Measurements from ENCODE around the gene COPZ1. TPM values are rescaled to one million over a fixed set of nuclear protein-coding genes. Genes with fewer than 3 reads are reported as not detected.
"Not testable (repeated sequence)": the region's sequence is repeated elsewhere in the genome, so short reads cannot be mapped to it uniquely, and the experiment has no call there.

The COPZ1 gene
- total RNA-seq, 1 donor: 104 TPM

DNA sequence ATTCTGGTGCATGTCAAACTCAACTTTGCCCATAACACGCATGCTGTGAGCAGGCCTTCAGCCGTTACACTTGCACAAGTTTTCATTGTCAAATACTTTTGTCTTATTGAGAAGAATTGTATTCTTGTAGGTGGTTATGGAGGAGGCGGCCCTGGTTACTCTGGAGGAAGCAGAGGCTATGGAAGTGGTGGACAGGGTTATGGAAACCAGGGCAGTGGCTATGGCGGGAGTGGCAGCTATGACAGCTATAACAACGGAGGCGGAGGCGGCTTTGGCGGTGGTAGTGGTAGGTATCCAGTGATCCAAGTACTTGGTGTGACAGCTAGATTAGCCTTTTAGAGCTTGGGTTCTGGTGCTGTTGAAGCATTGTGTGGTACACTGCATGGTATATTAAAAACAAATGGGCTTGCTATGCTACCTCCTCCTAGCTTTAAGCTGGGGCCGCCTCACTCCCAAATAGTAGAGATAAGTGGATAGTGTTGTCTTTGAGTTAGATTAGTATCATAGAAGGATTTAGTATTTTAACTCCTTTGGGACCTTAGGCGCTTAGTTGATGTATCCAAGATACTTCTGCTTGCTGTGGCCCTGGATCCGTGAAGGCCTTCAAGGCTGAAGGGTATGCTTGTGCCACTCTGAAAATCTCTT is 41.9 kb upstream of the COPZ1 start:
- Histone ChIP-seq H2AFZ (ENCODE audit: low read length) (no peak overlapping the region), H3K9me3 (ENCODE audit: low read depth, low read length) (no peaks in the 10 kb centered on the region), H3K79me2 (ENCODE audit: insufficient read depth, low read length) (peaks cover 50% of the 10 kb centered on the region), H3K4me3 (ENCODE audit: insufficient read depth, low read length) (peak overlapping the region; percentile 97), H3K27me3 (ENCODE audit: insufficient read depth, low read length) (no peaks in the 10 kb centered on the region), H3K4me1 (ENCODE audit: insufficient read depth, low read length) (peaks cover 35% of the 10 kb centered on the region), H3K27ac (ENCODE audit: low read depth, low read length) (peak overlapping the region; percentile 99), H3K4me2 (ENCODE audit: insufficient read depth, low read length) (peak overlapping the region; percentile 98), H4K20me1 (ENCODE audit: insufficient read depth, low read length) (peaks cover 57% of the 10 kb centered on the region), H3K36me3 (ENCODE audit: insufficient read depth, low read length) (peaks cover 62% of the 10 kb centered on the region)
- peak; percentile 22 for DNase-seq (ENCODE audit: insufficient read length, low spot score, missing footprints)
- TF ChIP-seq, protein P1, sequence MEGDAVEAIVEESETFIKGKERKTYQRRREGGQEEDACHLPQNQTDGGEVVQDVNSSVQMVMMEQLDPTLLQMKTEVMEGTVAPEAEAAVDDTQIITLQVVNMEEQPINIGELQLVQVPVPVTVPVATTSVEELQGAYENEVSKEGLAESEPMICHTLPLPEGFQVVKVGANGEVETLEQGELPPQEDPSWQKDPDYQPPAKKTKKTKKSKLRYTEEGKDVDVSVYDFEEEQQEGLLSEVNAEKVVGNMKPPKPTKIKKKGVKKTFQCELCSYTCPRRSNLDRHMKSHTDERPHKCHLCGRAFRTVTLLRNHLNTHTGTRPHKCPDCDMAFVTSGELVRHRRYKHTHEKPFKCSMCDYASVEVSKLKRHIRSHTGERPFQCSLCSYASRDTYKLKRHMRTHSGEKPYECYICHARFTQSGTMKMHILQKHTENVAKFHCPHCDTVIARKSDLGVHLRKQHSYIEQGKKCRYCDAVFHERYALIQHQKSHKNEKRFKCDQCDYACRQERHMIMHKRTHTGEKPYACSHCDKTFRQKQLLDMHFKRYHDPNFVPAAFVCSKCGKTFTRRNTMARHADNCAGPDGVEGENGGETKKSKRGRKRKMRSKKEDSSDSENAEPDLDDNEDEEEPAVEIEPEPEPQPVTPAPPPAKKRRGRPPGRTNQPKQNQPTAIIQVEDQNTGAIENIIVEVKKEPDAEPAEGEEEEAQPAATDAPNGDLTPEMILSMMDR (IDR thresholded peaks at IDR 0.05; ENCODE audit: extremely low read depth, low read depth, low read length): no peak

GRCh38 chr12:54284070-54284780 is 40.7 kb upstream of the COPZ1 start:
- peaks cover 57% of the 10 kb centered on the region for H4K20me1 ChIP-seq (ENCODE audit: insufficient read depth, low read length)
- peak overlapping the region; percentile 39 for H3K27ac ChIP-seq (ENCODE audit: low read depth, low read length)
- not testable (repeated sequence) for H2AFZ ChIP-seq (ENCODE audit: low read length); H3K9me3 ChIP-seq (ENCODE audit: low read depth, low read length); H3K27me3 ChIP-seq (ENCODE audit: insufficient read depth, low read length)
- H3K4me3 ChIP-seq (ENCODE audit: insufficient read depth, low read length): peak overlapping the region; percentile 97
- DNase-seq (ENCODE audit: insufficient read length, low spot score, missing footprints): peak; percentile 3
- H3K4me1 ChIP-seq (ENCODE audit: insufficient read depth, low read length): peaks cover 29% of the 10 kb centered on the region
- peaks cover 65% of the 10 kb centered on the region for H3K36me3 ChIP-seq (ENCODE audit: insufficient read depth, low read length)
- H3K4me2 ChIP-seq (ENCODE audit: insufficient read depth, low read length): peak overlapping the region; percentile 98
- peaks cover 39% of the 10 kb centered on the region for H3K79me2 ChIP-seq (ENCODE audit: insufficient read depth, low read length)

DNA sequence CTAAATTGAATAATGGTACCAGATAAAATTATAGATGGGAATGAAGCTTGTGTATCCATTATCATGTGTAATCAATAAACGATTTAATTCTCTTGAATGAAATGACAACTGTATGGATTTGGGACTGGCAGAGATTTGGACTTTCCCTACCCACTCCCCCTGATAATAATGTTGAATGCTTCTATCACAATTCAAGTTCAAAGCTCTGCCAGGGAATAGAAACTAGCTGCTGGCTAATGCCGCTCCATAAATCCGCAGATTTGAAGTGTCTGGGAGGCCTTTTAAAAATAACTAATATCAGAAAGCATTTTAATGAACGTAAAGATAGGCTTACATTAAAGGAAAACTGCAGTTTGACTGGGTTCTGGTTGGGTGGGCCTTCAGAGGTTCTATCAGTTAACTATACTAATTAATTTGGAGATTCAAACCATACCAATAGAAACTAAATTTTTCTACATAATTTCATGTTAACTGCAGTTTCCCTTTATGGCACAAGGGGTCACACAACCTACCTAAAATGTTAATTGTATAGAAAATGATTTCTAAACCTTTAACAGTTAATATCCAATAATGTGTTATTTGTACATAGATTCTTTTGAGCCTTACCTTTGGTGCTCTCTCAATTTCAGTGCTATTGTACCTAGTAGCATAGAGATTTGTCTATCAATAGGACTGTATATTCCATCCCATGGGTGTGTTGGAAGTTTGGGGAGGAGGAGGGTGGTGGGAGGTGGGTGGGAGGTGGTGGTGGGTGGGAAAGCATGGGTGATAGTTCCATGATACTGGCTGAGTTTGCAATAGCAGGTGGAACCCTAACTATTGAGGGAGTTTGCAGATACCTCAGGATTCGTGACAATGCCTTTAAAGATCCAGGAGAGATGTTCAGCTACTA is 39.5 kb upstream of the COPZ1 start:
- Histone ChIP-seq H3K27me3 (ENCODE audit: insufficient read depth, low read length) (no peaks in the 10 kb centered on the region), H3K79me2 (ENCODE audit: insufficient read depth, low read length) (peaks cover 37% of the 10 kb centered on the region), H3K36me3 (ENCODE audit: insufficient read depth, low read length) (peaks cover 65% of the 10 kb centered on the region), H3K4me1 (ENCODE audit: insufficient read depth, low read length) (peaks cover 29% of the 10 kb centered on the region), H3K9me3 (ENCODE audit: low read depth, low read length) (no peaks in the 10 kb centered on the region), H3K27ac (ENCODE audit: low read depth, low read length) (no peak overlapping the region), H2AFZ (ENCODE audit: low read length) (no peak overlapping the region), H4K20me1 (ENCODE audit: insufficient read depth, low read length) (peaks cover 57% of the 10 kb centered on the region), H3K4me2 (ENCODE audit: insufficient read depth, low read length) (peak overlapping the region; percentile 47), H3K4me3 (ENCODE audit: insufficient read depth, low read length) (peak overlapping the region; percentile 22)
- peak; percentile 29 for DNase-seq (ENCODE audit: insufficient read length, low spot score, missing footprints)
- TF ChIP-seq, protein P1 (IDR thresholded peaks at IDR 0.05; ENCODE audit: extremely low read depth, low read depth, low read length): peak; percentile 38

- Histone ChIP-seq H3K4me3 (ENCODE audit: insufficient read depth, low read length) (no peak overlapping the region), H4K20me1 (ENCODE audit: insufficient read depth, low read length) (peaks cover 49% of the 10 kb centered on the region), H3K27me3 (ENCODE audit: insufficient read depth, low read length) (no peaks in the 10 kb centered on the region), H3K27ac (ENCODE audit: low read depth, low read length) (no peak overlapping the region), H3K79me2 (ENCODE audit: insufficient read depth, low read length) (peaks cover 29% of the 10 kb centered on the region), H3K4me1 (ENCODE audit: insufficient read depth, low read length) (peaks cover 29% of the 10 kb centered on the region), H3K4me2 (ENCODE audit: insufficient read depth, low read length) (no peak overlapping the region), H2AFZ (ENCODE audit: low read length) (no peak overlapping the region), H3K36me3 (ENCODE audit: insufficient read depth, low read length) (peaks cover 65% of the 10 kb centered on the region), H3K9me3 (ENCODE audit: low read depth, low read length) (no peaks in the 10 kb centered on the region)
- DNase-seq (ENCODE audit: insufficient read length, low spot score, missing footprints): peak; percentile 19
- TF ChIP-seq, protein P1 (IDR thresholded peaks at IDR 0.05; ENCODE audit: extremely low read depth, low read depth, low read length): no peak
Observed at GRCh38 chr12:54286042-54287030, 38.6 kb upstream of the COPZ1 start.

Measured in osteoblast (primary cell).